Measurements from ENCODE around the gene MED1.
"Not testable (repeated sequence)": the region's sequence is repeated elsewhere in the genome, so short reads cannot be mapped to it uniquely, and the experiment has no call there.

Gene MED1

DNA sequence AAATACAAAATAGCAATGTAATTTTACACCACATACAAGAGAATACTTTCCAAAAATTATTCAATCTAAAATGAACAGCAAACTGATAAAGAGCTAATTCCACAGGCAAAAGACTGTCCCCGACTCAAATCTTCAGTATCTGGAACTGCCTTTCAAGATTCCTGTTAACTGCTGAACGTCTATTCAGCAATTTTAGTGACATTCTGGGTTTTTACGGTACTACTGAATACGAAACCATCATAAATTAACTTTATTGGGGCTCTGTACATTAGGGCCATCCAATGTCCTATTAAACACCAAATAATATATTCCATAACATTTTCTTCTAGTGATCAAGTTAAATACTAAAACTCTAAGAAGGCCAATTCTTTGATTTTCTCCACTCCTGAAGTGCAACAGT is 51.3 kb downstream of the MED1 start:
- Histone ChIP-seq H3K27me3 (ENCODE audit: control insufficient read depth, insufficient read depth, low read length) (no peaks in the 10 kb centered on the region), H3K4me3 (ENCODE audit: low read length) (peak overlapping the region; percentile 99), H3K4me1 (ENCODE audit: control insufficient read depth, insufficient read depth, low read length) (peaks cover 17% of the 10 kb centered on the region), H3K36me3 (ENCODE audit: insufficient read depth, low read length) (no peaks in the 10 kb centered on the region), H3K4me2 (ENCODE audit: low read length) (peak overlapping the region; percentile 96), H3K9ac (ENCODE audit: low read depth, low read length) (peak overlapping the region; percentile 90), H3K9me3 (replicated peaks; ENCODE audit: low read length) (no peaks in the 10 kb centered on the region)

DNA sequence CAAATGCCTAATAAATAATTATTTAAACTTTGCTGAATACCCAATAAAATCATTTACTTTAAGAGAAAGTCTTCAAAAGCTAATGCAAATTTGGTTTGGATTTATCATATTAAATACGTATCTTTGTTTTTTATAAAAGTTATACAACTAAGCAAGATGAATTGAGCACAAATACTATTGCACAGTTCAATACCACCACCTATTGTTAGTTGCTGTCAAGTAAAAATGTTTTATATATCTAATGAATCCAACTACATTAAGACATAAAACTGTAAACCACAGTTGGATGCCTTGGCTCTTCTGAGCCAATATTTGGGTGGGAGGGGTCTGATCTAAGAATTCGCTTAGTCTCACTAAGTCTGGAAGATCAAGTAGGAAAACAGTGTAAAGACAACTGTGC is 57.3 kb downstream of the MED1 start:
- Histone ChIP-seq H3K9ac (ENCODE audit: low read depth, low read length) (no peak overlapping the region), H3K9me3 (replicated peaks; ENCODE audit: low read length) (no peaks in the 10 kb centered on the region), H3K27me3 (ENCODE audit: control insufficient read depth, insufficient read depth, low read length) (no peaks in the 10 kb centered on the region), H3K36me3 (ENCODE audit: insufficient read depth, low read length) (no peaks in the 10 kb centered on the region), H3K4me3 (ENCODE audit: low read length) (no peak overlapping the region), H3K4me1 (ENCODE audit: control insufficient read depth, insufficient read depth, low read length) (no peaks in the 10 kb centered on the region), H3K4me2 (ENCODE audit: low read length) (no peak overlapping the region)

DNA sequence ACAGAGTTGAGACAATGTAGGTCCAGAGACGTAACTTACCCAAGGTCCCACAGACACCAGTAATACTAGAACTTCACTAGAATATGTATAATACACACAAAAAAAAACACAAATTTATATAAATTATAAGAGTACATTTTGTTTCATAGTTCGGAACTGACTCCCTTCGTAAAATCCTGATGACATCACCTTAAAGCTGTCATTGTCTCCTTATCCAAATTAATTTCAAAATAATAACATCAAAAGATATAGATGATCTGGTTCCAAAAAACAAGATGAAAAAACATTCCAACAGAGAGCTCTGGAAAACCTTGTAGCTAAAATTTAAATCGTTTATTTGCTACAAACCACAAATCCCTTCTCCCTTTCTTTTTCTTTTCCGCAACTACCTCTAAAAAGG is 59.6 kb downstream of the MED1 start:
- Histone ChIP-seq H3K36me3 (ENCODE audit: insufficient read depth, low read length) (no peaks in the 10 kb centered on the region), H3K9ac (ENCODE audit: low read depth, low read length) (no peak overlapping the region), H3K4me3 (ENCODE audit: low read length) (no peak overlapping the region), H3K4me1 (ENCODE audit: control insufficient read depth, insufficient read depth, low read length) (no peaks in the 10 kb centered on the region), H3K27me3 (ENCODE audit: control insufficient read depth, insufficient read depth, low read length) (no peaks in the 10 kb centered on the region), H3K4me2 (ENCODE audit: low read length) (no peak overlapping the region), H3K9me3 (replicated peaks; ENCODE audit: low read length) (no peaks in the 10 kb centered on the region)

DNA sequence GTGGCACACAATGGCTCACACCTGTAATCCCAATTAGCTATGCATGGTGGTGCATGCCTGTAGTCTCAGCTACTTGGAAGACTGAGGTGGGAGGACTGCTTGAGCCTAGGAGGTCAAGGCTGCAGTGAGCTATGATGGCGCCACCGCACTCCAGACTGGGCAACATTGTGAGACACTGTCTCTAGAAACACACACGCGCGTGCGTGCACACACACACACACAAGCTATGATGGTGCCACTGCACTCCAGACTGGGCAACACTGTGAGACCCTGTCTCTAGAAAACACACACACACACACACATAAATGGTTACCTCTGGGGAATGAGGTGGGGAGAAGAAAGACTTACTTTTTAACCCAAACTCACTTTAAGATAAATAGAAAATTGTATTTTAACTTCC is 66.0 kb downstream of the MED1 start:
- Histone ChIP-seq H3K36me3 (ENCODE audit: insufficient read depth, low read length) (no peaks in the 10 kb centered on the region), H3K9ac (ENCODE audit: low read depth, low read length) (no peak overlapping the region)

DNA sequence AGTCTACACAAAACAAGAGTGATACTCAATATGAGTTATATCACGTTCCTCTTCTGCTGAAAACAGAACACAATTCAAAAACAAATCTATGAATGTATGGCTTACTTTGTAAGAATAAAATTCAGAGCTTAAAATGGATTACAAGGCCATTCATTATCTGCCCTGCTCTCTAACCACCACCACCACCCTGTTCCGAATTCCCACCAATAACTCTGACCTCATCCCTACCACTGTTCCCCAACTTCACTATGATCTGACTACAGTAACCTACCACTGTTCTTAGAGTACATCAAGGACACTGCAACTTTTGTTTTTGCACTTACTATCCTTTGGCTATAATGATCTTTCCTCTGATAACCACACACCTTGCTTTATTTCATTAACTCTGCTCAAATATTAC is 70.9 kb downstream of the MED1 start:
- Histone ChIP-seq H3K4me2 (ENCODE audit: low read length) (no peak overlapping the region), H3K27me3 (ENCODE audit: control insufficient read depth, insufficient read depth, low read length) (no peaks in the 10 kb centered on the region), H3K9me3 (replicated peaks; ENCODE audit: low read length) (no peaks in the 10 kb centered on the region), H3K9ac (ENCODE audit: low read depth, low read length) (no peak overlapping the region), H3K4me1 (ENCODE audit: control insufficient read depth, insufficient read depth, low read length) (no peaks in the 10 kb centered on the region), H3K36me3 (ENCODE audit: insufficient read depth, low read length) (no peaks in the 10 kb centered on the region), H3K4me3 (ENCODE audit: low read length) (no peak overlapping the region)

More for the DNA sequence above, 66.0 kb downstream of the MED1 start:
- no peaks in the 10 kb centered on the region for H3K27me3 ChIP-seq (ENCODE audit: control insufficient read depth, insufficient read depth, low read length)
- H3K4me1 ChIP-seq (ENCODE audit: control insufficient read depth, insufficient read depth, low read length) = no peaks in the 10 kb centered on the region
- no peak overlapping the region for H3K4me3 ChIP-seq (ENCODE audit: low read length)
- no peaks in the 10 kb centered on the region for H3K9me3 ChIP-seq (replicated peaks; ENCODE audit: low read length)
- H3K4me2 ChIP-seq (ENCODE audit: low read length) = no peak overlapping the region

DNA sequence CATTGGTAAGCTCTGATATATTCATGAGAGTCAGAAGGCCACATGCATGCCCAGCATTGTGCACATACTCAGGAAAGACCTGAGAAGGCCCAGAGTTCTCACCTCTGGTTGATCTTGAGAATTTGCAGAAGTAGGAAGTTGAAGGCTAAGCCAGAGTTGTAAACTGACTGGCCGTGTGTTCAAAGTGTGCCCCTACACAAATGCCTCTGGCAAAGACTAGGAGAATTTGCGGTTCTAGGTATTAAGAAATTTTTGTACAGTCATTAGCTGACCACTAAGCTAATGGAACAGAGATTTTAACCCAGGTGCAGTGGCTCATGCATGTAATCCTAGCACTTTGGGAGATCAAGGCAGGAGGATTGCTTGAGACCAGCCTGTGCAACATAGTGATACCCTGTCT is 74.6 kb downstream of the MED1 start:
- Histone ChIP-seq H3K9me3 (replicated peaks; ENCODE audit: low read length) (no peaks in the 10 kb centered on the region), H3K27me3 (ENCODE audit: control insufficient read depth, insufficient read depth, low read length) (no peaks in the 10 kb centered on the region), H3K4me3 (ENCODE audit: low read length) (no peak overlapping the region), H3K9ac (ENCODE audit: low read depth, low read length) (no peak overlapping the region), H3K4me2 (ENCODE audit: low read length) (no peak overlapping the region), H3K36me3 (ENCODE audit: insufficient read depth, low read length) (no peaks in the 10 kb centered on the region), H3K4me1 (ENCODE audit: control insufficient read depth, insufficient read depth, low read length) (no peaks in the 10 kb centered on the region)

DNA sequence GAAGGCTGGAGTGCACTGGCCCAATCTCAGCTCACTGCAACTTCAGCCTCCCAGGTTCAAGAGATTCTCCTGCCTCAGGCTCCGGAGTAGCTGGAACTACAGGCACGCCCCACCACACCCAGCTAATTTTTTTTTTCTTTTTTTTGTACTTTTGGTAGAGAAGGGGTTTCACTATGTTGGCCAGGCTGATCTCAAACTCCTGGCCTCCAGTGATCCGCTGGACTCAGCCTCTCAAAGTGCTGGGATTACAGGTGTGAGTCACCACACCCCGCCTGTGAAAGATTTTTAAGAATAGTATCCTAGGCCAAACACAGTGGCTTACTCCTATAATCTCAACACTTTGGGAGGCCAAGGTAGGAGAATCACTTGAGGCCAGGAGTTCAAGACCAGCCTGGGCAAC is 83.3 kb downstream of the MED1 start:
- not testable (repeated sequence) for H3K9ac ChIP-seq (ENCODE audit: low read depth, low read length); H3K4me3 ChIP-seq (ENCODE audit: low read length)

DNA sequence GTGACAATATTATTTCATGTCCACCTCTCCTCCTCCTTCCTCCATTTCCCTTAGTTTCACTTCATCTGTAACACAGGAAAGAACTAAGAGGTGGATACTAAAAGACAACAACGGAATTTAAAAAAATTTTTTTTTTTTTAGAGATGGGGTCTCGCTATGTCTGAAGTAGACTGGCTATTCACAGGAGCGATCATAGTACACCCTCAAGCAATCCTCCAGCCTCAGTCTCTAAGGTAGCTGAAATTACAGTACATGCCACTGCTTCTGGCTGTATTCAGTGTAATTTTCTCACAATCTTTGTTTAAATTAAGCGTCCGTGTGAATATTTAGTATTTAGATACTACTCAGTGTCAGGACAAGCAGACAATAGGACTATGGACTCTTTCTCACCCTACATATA is 85.2 kb downstream of the MED1 start:
- no peak overlapping the region for H3K9ac ChIP-seq (ENCODE audit: low read depth, low read length)
- no peaks in the 10 kb centered on the region for H3K36me3 ChIP-seq (ENCODE audit: insufficient read depth, low read length)
- no peak overlapping the region for H3K4me3 ChIP-seq (ENCODE audit: low read length)
- H3K4me2 ChIP-seq (ENCODE audit: low read length) = peak overlapping the region; percentile 61
- no peaks in the 10 kb centered on the region for H3K27me3 ChIP-seq (ENCODE audit: control insufficient read depth, insufficient read depth, low read length)
- H3K4me1 ChIP-seq (ENCODE audit: control insufficient read depth, insufficient read depth, low read length) = peaks cover 14% of the 10 kb centered on the region
- H3K9me3 ChIP-seq (replicated peaks; ENCODE audit: low read length) = no peaks in the 10 kb centered on the region

More for the DNA sequence above, 83.3 kb downstream of the MED1 start:
- not testable (repeated sequence) for H3K4me2 ChIP-seq (ENCODE audit: low read length); H3K27me3 ChIP-seq (ENCODE audit: control insufficient read depth, insufficient read depth, low read length); H3K36me3 ChIP-seq (ENCODE audit: insufficient read depth, low read length); H3K9me3 ChIP-seq (replicated peaks; ENCODE audit: low read length)
- peaks cover 14% of the 10 kb centered on the region for H3K4me1 ChIP-seq (ENCODE audit: control insufficient read depth, insufficient read depth, low read length)

DNA sequence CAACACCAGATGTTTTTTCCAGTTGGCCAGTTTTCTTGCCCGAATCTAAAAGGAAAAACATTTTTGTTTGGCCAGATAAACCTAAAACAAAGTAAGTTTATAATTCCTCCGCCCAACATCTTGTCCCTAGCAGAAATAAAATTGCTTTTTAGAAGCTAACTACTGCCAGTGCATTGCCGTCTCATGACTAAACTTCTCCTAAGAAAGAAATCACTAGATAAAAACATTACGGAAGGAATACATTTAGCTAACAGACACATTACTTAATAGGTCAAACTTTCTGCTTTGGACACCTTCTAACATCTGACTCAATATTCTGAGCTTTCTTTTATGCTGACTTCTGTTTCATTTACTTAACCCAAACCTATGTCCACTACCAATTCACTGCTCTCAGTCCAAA is 85.8 kb downstream of the MED1 start:
- H3K4me2 ChIP-seq (ENCODE audit: low read length) = peak overlapping the region; percentile 61
- H3K4me3 ChIP-seq (ENCODE audit: low read length) = no peak overlapping the region
- H3K4me1 ChIP-seq (ENCODE audit: control insufficient read depth, insufficient read depth, low read length) = peaks cover 14% of the 10 kb centered on the region
- no peaks in the 10 kb centered on the region for H3K27me3 ChIP-seq (ENCODE audit: control insufficient read depth, insufficient read depth, low read length)
- H3K36me3 ChIP-seq (ENCODE audit: insufficient read depth, low read length) = no peaks in the 10 kb centered on the region
- no peaks in the 10 kb centered on the region for H3K9me3 ChIP-seq (replicated peaks; ENCODE audit: low read length)
- peak overlapping the region; percentile 12 for H3K9ac ChIP-seq (ENCODE audit: low read depth, low read length)

DNA sequence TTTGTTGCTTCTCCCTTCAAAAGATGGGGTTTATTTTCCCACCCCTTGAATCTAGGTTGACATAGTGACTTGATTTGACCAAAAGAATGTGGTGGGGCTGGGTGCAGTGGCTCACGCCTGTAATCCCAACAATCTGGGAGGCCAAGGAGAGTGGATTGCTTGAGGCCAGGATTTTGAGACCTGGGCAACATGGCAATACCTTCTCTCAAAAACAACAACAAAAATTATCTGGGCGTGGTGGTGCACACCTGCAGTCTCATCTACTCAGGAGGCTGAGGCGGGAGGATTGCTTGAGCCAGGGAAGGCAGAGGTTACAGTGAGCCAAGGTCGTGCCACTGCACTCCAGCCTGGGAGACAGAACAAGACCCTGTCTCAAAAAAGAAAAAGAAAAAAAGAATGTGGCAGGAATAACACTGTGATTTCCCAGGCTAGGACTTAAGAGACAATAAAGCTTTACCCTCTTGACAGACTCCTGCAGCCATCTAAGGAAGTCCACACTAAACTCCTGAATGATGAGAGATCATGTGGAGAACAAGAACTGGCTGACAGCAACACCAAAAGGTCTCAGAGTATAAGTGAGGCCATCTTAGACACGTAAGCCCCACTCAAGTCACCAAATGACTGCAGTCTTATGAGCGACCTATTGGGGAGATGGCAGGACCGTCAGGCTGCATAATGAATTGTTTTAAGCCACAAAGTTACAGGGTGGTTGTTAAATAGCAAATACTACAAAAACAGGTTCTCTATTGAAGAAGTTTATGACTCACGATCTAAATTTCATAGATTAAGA is 86.6 kb downstream of the MED1 start:
- H3K36me3 ChIP-seq (ENCODE audit: insufficient read depth, low read length) = no peaks in the 10 kb centered on the region
- peaks cover 14% of the 10 kb centered on the region for H3K4me1 ChIP-seq (ENCODE audit: control insufficient read depth, insufficient read depth, low read length)
- no peak overlapping the region for H3K4me2 ChIP-seq (ENCODE audit: low read length)
- H3K9me3 ChIP-seq (replicated peaks; ENCODE audit: low read length) = no peaks in the 10 kb centered on the region
- H3K27me3 ChIP-seq (ENCODE audit: control insufficient read depth, insufficient read depth, low read length) = no peaks in the 10 kb centered on the region
- no peak overlapping the region for H3K9ac ChIP-seq (ENCODE audit: low read depth, low read length)
- no peak overlapping the region for H3K4me3 ChIP-seq (ENCODE audit: low read length)

DNA sequence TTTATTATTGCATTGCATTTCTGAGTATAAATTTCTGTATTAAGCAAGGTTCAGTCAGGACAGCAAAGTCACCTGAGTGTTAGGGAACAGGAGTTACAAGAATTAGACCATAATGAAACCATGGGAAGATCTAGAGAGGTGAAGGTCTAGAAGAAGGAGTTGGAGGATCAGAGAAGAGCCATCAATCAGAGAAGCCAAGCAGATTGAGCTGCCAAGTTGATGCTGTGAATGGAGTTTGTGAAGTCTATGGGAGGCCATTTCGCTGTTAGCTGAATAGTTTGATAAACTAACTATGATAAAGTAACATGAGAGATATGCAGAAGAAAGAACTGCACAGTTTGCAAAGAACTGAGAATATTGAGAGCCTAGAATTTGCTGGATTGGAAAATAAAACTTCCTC is 90.0 kb downstream of the MED1 start:
- no peaks in the 10 kb centered on the region for H3K36me3 ChIP-seq (ENCODE audit: insufficient read depth, low read length)
- H3K27me3 ChIP-seq (ENCODE audit: control insufficient read depth, insufficient read depth, low read length) = no peaks in the 10 kb centered on the region
- H3K9me3 ChIP-seq (replicated peaks; ENCODE audit: low read length) = no peaks in the 10 kb centered on the region
- H3K4me2 ChIP-seq (ENCODE audit: low read length) = no peak overlapping the region
- no peak overlapping the region for H3K4me3 ChIP-seq (ENCODE audit: low read length)
- peaks cover 12% of the 10 kb centered on the region for H3K4me1 ChIP-seq (ENCODE audit: control insufficient read depth, insufficient read depth, low read length)
- H3K9ac ChIP-seq (ENCODE audit: low read depth, low read length) = no peak overlapping the region

DNA sequence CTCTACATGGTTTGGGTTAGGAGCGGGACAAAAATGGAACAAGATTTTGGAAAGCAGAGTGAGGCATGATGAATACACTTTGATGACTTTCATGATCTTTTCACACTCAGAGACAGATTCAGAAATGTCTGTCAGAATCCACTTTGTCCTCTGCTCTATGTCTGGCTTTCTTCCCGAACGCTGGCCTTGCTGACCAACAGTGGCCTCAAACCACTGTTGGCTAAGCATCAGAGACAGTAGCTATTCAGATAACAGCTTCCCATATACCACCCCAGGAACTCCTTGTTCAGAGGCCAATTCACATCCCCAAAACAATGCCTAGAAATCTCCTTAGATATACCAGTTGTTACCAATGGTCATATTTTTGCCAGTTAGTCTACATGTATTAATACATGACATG is 90.5 kb downstream of the MED1 start:
- Histone ChIP-seq H3K4me3 (ENCODE audit: low read length) (no peak overlapping the region), H3K27me3 (ENCODE audit: control insufficient read depth, insufficient read depth, low read length) (no peaks in the 10 kb centered on the region), H3K4me1 (ENCODE audit: control insufficient read depth, insufficient read depth, low read length) (peaks cover 6% of the 10 kb centered on the region), H3K36me3 (ENCODE audit: insufficient read depth, low read length) (no peaks in the 10 kb centered on the region), H3K9me3 (replicated peaks; ENCODE audit: low read length) (no peaks in the 10 kb centered on the region), H3K4me2 (ENCODE audit: low read length) (no peak overlapping the region), H3K9ac (ENCODE audit: low read depth, low read length) (no peak overlapping the region)
